GM12878 (cell line): ENCODE results near the gene BCL2. TPM values are rescaled to one million over a fixed set of nuclear protein-coding genes. Genes with fewer than 3 reads are reported as not detected.
A peak's percentile ranks its signal among the peaks of the same experiment; 100 is the strongest.

Experiments used
- BCL3 ChIP-seq: IDR thresholded peaks from 2 replicates; pipeline ENCODE4 v1.6.1; 2011; ENCODE audit warnings: borderline replicate concordance, low read depth, mild to moderate bottlenecking, moderate library complexity, low read length; ENCODE audit not compliant: insufficient read depth, poor library complexity, severe bottlenecking
- BCLAF1 ChIP-seq: fragments of 450-650 bp; IDR thresholded peaks from 2 replicates; pipeline ENCODE4 v1.6.1; 2017; ENCODE audit warnings: antibody characterized with exemption, mild to moderate bottlenecking, moderate library complexity
- BHLHE40 ChIP-seq, 2 experiments: fragments of 450-650 bp in 1 of 2; IDR thresholded peaks; 2 replicates each; pipeline ENCODE4 v1.6.1; 2011 to 2017; ENCODE audit warnings: low read depth in 2 of 2, borderline replicate concordance in 1 of 2, improper control_type of control experiment in 1 of 2, low read length in 1 of 2, mild to moderate bottlenecking in 1 of 2
- CEBPB ChIP-seq, 2 experiments: fragments of 150-350 bp in 1 of 2; IDR thresholded peaks; 2 replicates each; pipeline ENCODE4 v1.6.1; 2012 to 2014; ENCODE audit warnings: low read depth in 2 of 2, low read length in 2 of 2, borderline replicate concordance in 1 of 2, inconsistent platforms in 1 of 2
- CREB1 ChIP-seq: IDR thresholded peaks from 2 replicates; pipeline ENCODE4 v1.6.1; 2012; ENCODE audit warnings: low read depth, mild to moderate bottlenecking, inconsistent platforms
- GATAD2B ChIP-seq: fragments of 450-650 bp; conservative IDR thresholded peaks from 2 replicates; pipeline ENCODE4 v1.6.1; 2017; ENCODE audit warnings: low read depth, mild to moderate bottlenecking, moderate library complexity
- JUNB ChIP-seq: IDR thresholded peaks from 2 replicates; pipeline ENCODE4 v1.6.1; 2016; ENCODE audit warnings: antibody characterized with exemption, mild to moderate bottlenecking
- KDM1A ChIP-seq: fragments of 200-600 bp; sonication (generic); IDR thresholded peaks from 2 replicates; pipeline ENCODE4 v1.6.1; 2016; ENCODE audit warnings: borderline replicate concordance
- KLF5 ChIP-seq: fragments of 450-650 bp; IDR thresholded peaks from 2 replicates; pipeline ENCODE4 v1.6.1; 2014; ENCODE audit warnings: mild to moderate bottlenecking; ENCODE audit not compliant: partially characterized antibody
- LARP7 ChIP-seq: fragments of 450-650 bp; IDR thresholded peaks from 2 replicates; pipeline ENCODE4 v1.6.1; 2017; ENCODE audit warnings: mild to moderate bottlenecking
- MYC ChIP-seq: IDR thresholded peaks from 2 replicates; pipeline ENCODE4 v1.6.1; 2011; ENCODE audit warnings: mild to moderate bottlenecking, low read length, moderate library complexity, inconsistent platforms; ENCODE audit not compliant: insufficient read depth, insufficient replicate concordance, insufficient read length, severe bottlenecking
- NBN ChIP-seq: fragments of 450-650 bp; IDR thresholded peaks from 2 replicates; pipeline ENCODE4 v1.6.1; 2016
- NFYA ChIP-seq: IDR thresholded peaks from 2 replicates; pipeline ENCODE4 v1.6.1; 2011; ENCODE audit warnings: low read depth, mild to moderate bottlenecking, low read length, improper control_type of control experiment, borderline replicate concordance
- NR2C1 ChIP-seq: fragments of 450-650 bp; IDR thresholded peaks from 2 replicates; pipeline ENCODE4 v1.6.1; 2017; ENCODE audit warnings: antibody characterized with exemption, mild to moderate bottlenecking, moderate library complexity
- PKNOX1 ChIP-seq: fragments of 450-650 bp; IDR thresholded peaks from 2 replicates; pipeline ENCODE4 v1.6.1; 2016; ENCODE audit warnings: mild to moderate bottlenecking
- POLR2A ChIP-seq: IDR thresholded peaks from 2 replicates; pipeline ENCODE4 v1.6.1; 2011; ENCODE audit warnings: low read depth, mild to moderate bottlenecking, low read length
- RELA ChIP-seq: fragments of 450-650 bp; IDR thresholded peaks from 2 replicates; pipeline ENCODE4 v1.8.0; 2014; ENCODE audit warnings: borderline replicate concordance; ENCODE audit not compliant: partially characterized antibody
- SMAD1 ChIP-seq: fragments of 450-650 bp; IDR thresholded peaks from 2 replicates; pipeline ENCODE4 v1.6.1; 2018; ENCODE audit warnings: mild to moderate bottlenecking, low read depth; ENCODE audit not compliant: partially characterized antibody
- SMAD5 ChIP-seq: IDR thresholded peaks from 2 replicates; pipeline ENCODE4 v1.6.1; 2016; ENCODE audit warnings: antibody characterized with exemption, low read depth
- SMC3 ChIP-seq: IDR thresholded peaks from 2 replicates; pipeline ENCODE4 v1.6.1; 2011; ENCODE audit warnings: low read length, improper control_type of control experiment, borderline replicate concordance
- TCF3 ChIP-seq: IDR thresholded peaks from 2 replicates; pipeline ENCODE4 v1.6.1; 2012; ENCODE audit warnings: low read depth, mild to moderate bottlenecking, low read length, borderline replicate concordance; ENCODE audit not compliant: insufficient read depth
- ZZZ3 ChIP-seq: IDR thresholded peaks from 2 replicates; pipeline ENCODE4 v1.6.1; 2011; ENCODE audit warnings: low read depth; ENCODE audit not compliant: control insufficient read depth, insufficient read length
- polyA plus RNA-seq, 11 experiments: library from polyadenylated mRNA; depleted of rRNA in 4 of 11; unstranded in 6 of 11; stranded (reverse) in 5 of 11; fragments of >200 nt; fragmentation: Nextera tagmentation in 4 of 11; fragmentation: Illumina TruSeq in 1 of 11; extraction: Ambion mirVana in 4 of 11; extraction: Trizol in 1 of 11; gene quantifications; 1 replicate in 1 of 11; 2 replicates in 10 of 11; pipeline versions ENCODE4 v1.2.1 to v1.2.3, GENCODE V29; 2011 to 2016; ENCODE audit warnings: inconsistent platforms in 2 of 11, missing spikeins in 2 of 11, low read depth in 1 of 11
- total RNA-seq, 4 experiments: library from RNA; depleted of rRNA in 3 of 4; stranded (reverse); fragments of >200 nt in 3 of 4; fragmentation: Illumina TruSeq in 1 of 4; extraction: Trizol in 1 of 4; gene quantifications; 2 replicates each; pipeline versions ENCODE4 v1.2.1 to v1.2.3, GENCODE V29; 2013 to 2021

BCL2 gene
- total and polyA plus RNA-seq, 10 of the 15 experiments (the other 5 are each of a cell fraction or from before 2014, with no cell fraction given) = 4.1 to 47.8 (median 19.3) TPM

DNA sequence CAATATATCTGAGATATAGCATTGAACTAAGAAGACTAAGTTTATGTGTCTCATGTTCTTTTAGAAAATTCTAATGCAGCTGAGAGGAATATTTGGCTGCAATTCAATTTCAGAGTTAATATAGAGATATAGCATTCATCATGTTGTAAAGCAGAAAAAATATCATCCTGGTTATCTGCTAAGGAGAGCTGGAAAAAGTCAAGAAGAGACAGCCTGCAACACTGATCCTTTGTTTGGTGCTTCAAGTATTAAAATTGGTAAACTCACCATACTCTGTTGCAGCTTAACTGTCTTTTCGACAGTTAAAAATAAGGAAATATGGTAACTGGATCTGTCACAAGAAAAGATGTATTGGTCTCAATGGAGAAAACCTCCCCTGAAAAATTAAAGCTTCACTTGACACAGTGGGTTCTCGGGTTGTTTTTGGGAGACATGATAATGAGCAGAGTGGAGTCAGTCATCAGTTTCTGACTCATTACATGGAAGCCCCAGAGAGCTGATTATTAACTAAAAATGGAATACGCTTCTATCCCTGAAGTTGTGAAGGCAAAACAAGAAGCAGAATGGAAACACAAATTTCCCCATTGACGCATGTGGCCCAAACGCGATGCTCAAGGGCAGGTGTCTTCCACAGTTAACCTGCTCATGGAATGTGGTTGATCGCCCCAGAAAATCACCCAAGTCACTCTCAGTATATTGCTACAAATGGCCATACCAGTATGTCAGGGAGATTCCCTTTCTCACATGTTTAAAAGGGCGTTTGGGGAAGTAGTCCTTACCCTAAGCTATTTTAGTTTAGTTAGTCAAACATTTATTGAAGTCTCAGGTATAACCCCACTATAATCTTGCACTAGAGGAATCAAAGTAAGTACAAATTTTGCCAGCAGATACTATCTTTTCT lies 8.2 kb downstream of the BCL2 start (continued):
- TF ChIP-seq BCLAF1 (no peak), ZZZ3 (no peak), SMAD1 (peak; percentile 52), PKNOX1 (peak; percentile 71), CEBPB (IDR thresholded peaks at IDR 0.05; ENCODE audit: borderline replicate concordance in 1 of 2, low read depth in 2 of 2, low read length in 2 of 2) (no peak), RELA (peak; percentile 89), POLR2A (no peak; the same call in 1 of the 2 replicates), MYC (no peak), BHLHE40 (IDR thresholded peaks at IDR 0.05; ENCODE audit: borderline replicate concordance in 1 of 2, low read depth in 2 of 2, low read length in 1 of 2) (peak; percentile 80 to 83), SMAD5 (no peak; the same call in 1 of the 2 replicates), KLF5 (no peak), KDM1A (no peak), TCF3 (peak; percentile 71; the same call in 1 of the 2 replicates), LARP7 (no peak), JUNB (peak; percentile 43; the same call in 1 of the 2 replicates), NFYA (no peak), NBN (peak; percentile 93; the same call in 1 of the 2 replicates), SMC3 (no peak), BCL3 (peak; percentile 61), NR2C1 (no peak), GATAD2B (no peak; the same call in 1 of the 2 replicates), CREB1 (no peak)
